GM19239 (cell line): ENCODE data around the gene HECTD2.

ENCODE experiments used
- DNase-seq: peaks from one replicate; pipeline ENCODE4 v3.0.0; 2011; ENCODE audit warnings: low spot score; ENCODE audit not compliant: insufficient read length
- FAIRE-seq: peaks from 2 replicates; lab custom pipeline; 2011; peaks lifted over from hg19 to GRCh38; lab: Jason Lieb, UNC

Gene HECTD2

GRCh38 chr10:91467114-91467513 is 57.0 kb downstream of the HECTD2 start:
- no peak for FAIRE-seq
- DNase-seq, result no peak

- DNase-seq, result no peak
- no peak for FAIRE-seq
Measured at GRCh38 chr10:91471602-91472001, 61.5 kb downstream of the HECTD2 start.

- no peak for DNase-seq
- FAIRE-seq, result no peak
Measured at GRCh38 chr10:91472911-91473310, 62.8 kb downstream of the HECTD2 start.

- no peak for FAIRE-seq
- DNase-seq, result no peak
Measured at GRCh38 chr10:91474009-91474408, 63.9 kb downstream of the HECTD2 start.

- DNase-seq, result no peak
- FAIRE-seq, result no peak
Measured at GRCh38 chr10:91477236-91477635, 67.1 kb downstream of the HECTD2 start.

- no peak for FAIRE-seq
- no peak for DNase-seq
Measured at GRCh38 chr10:91479583-91479982, 69.4 kb downstream of the HECTD2 start.

GRCh38 chr10:91487911-91488582 is 77.9 kb downstream of the HECTD2 start:
- FAIRE-seq, result no peak
- DNase-seq, result no peak

- DNase-seq (no peak), FAIRE-seq (no peak)
Measured at GRCh38 chr10:91493313-91493712, 83.2 kb downstream of the HECTD2 start.

GRCh38 chr10:91495402-91495801 is 85.3 kb downstream of the HECTD2 start:
- FAIRE-seq (no peak), DNase-seq (no peak)

- DNase-seq, result no peak
- no peak for FAIRE-seq
Measured at GRCh38 chr10:91496016-91496415, 85.9 kb downstream of the HECTD2 start.

GRCh38 chr10:91511549-91512330 is 101.6 kb downstream of the HECTD2 start:
- FAIRE-seq (no peak), DNase-seq (no peak)

- FAIRE-seq (no peak), DNase-seq (no peak)
Measured at GRCh38 chr10:91512458-91512857, 102.3 kb downstream of the HECTD2 start.

- no peak for DNase-seq
- FAIRE-seq, result no peak
Measured at GRCh38 chr10:91513598-91514424, 103.7 kb downstream of the HECTD2 start.

GRCh38 chr10:91514787-91515186 is 104.6 kb downstream of the HECTD2 start:
- DNase-seq, result no peak
- FAIRE-seq, result no peak

- FAIRE-seq (no peak), DNase-seq (no peak)
Measured at GRCh38 chr10:91517394-91517793, 107.2 kb downstream of the HECTD2 start.

GRCh38 chr10:91519899-91520514 is 109.9 kb downstream of the HECTD2 start:
- FAIRE-seq, result no peak
- DNase-seq, result no peak

GRCh38 chr10:91520661-91521060 is 110.5 kb downstream of the HECTD2 start:
- DNase-seq (no peak), FAIRE-seq (no peak)

- DNase-seq (no peak), FAIRE-seq (no peak)
Measured at GRCh38 chr10:91521439-91521838, 111.3 kb downstream of the HECTD2 start.

GRCh38 chr10:91525896-91526712 is 116.0 kb downstream of the HECTD2 start:
- DNase-seq, result no peak
- no peak for FAIRE-seq

- no peak for DNase-seq
- FAIRE-seq, result no peak
Measured at GRCh38 chr10:91528080-91528479, 117.9 kb downstream of the HECTD2 start.
